OCI-LY7 (cell line): Measurements from ENCODE around the gene DYNC1I1. TPM values are rescaled to one million over a fixed set of nuclear protein-coding genes. Genes with fewer than 3 reads are reported as not detected.

Source experiments
- BruUV-seq: library from RNA; stranded (reverse); fragments of 400-500 nt; replicated peaks from 2 replicates; lab custom pipeline; 2021; lab: Mats Ljungman, UMichigan
- CTCF ChIA-PET: fragments of 300-600 bp; sonication (Branson Sonifier 250); formaldehyde crosslinking; loops from one replicate; lab custom pipeline; 2022; ENCODE audit warnings: antibody characterized with exemption; ENCODE audit not compliant: unreplicated experiment; lab: Charles Lee
- POLR2A ChIA-PET: fragments of 300-600 bp; sonication (Branson Sonifier 250); formaldehyde crosslinking; loops from one replicate; lab custom pipeline; 2022; ENCODE audit warnings: antibody characterized with exemption; lab: Charles Lee
- DNase-seq: peaks from one replicate; pipeline ENCODE4 v3.0.0-alpha.2; 2015; ENCODE audit warnings: low spot score
- H2AFZ ChIP-seq: fragments of 200-600 bp; sonication (generic), shearing (Covaris generic); 2 replicates; pipeline ENCODE4 v1.6.1; 2014; ENCODE audit warnings: mild to moderate bottlenecking, antibody characterized with exemption, low read length, moderate library complexity
- H3K27ac ChIP-seq: fragments of 200-600 bp; sonication (generic); 2 replicates; pipeline ENCODE4 v1.5.1; 2014; ENCODE audit warnings: mixed run types, low read depth, mild to moderate bottlenecking, moderate library complexity, low read length, inconsistent platforms; ENCODE audit not compliant: poor library complexity, severe bottlenecking
- H3K36me3 ChIP-seq: fragments of 200-600 bp; sonication (generic); 2 replicates; pipeline ENCODE4 v1.6.1; 2014; ENCODE audit warnings: mild to moderate bottlenecking, antibody characterized with exemption, low read length, moderate library complexity, mixed read lengths; ENCODE audit not compliant: insufficient read depth
- H3K4me1 ChIP-seq: fragments of 200-600 bp; sonication (generic); 2 replicates; pipeline ENCODE4 v1.5.1; 2014; ENCODE audit warnings: mild to moderate bottlenecking, low read length; ENCODE audit not compliant: insufficient read depth, poor library complexity, severe bottlenecking
- H3K4me2 ChIP-seq: fragments of 200-600 bp; sonication (generic); 2 replicates; pipeline ENCODE4 v1.6.1; 2014; ENCODE audit warnings: mild to moderate bottlenecking, low read length
- H3K4me3 ChIP-seq: fragments of 200-600 bp; sonication (generic); 2 replicates; pipeline ENCODE4 v1.5.1; 2014; ENCODE audit warnings: mild to moderate bottlenecking, low read depth, low read length; ENCODE audit not compliant: poor library complexity, severe bottlenecking
- H3K79me2 ChIP-seq: fragments of 200-600 bp; sonication (generic); 2 replicates; pipeline ENCODE4 v1.6.1; 2016; ENCODE audit warnings: low read depth, mild to moderate bottlenecking, low read length, moderate library complexity, mixed read lengths; ENCODE audit not compliant: insufficient read depth
- H3K9me2 ChIP-seq: fragments of 200-600 bp; sonication (generic); 2 replicates; pipeline ENCODE4 v1.6.1; 2016; ENCODE audit warnings: mild to moderate bottlenecking, low read length, mixed read lengths; ENCODE audit not compliant: insufficient read depth
- H3K9me3 ChIP-seq: fragments of 200-600 bp; sonication (generic); 2 replicates; pipeline ENCODE4 v1.6.1; 2014; ENCODE audit warnings: mild to moderate bottlenecking, mixed run types, low read length, mixed read lengths
- H4K20me1 ChIP-seq: fragments of 200-600 bp; sonication (generic); 2 replicates; pipeline ENCODE4 v1.6.1; 2014; ENCODE audit warnings: mild to moderate bottlenecking, antibody characterized with exemption, low read length, moderate library complexity, mixed read lengths; ENCODE audit not compliant: insufficient read depth
- CTCF ChIP-seq: fragments of 200-600 bp; sonication (generic); conservative IDR thresholded peaks from 2 replicates; pipeline ENCODE4 v1.5.1; 2014; ENCODE audit warnings: mild to moderate bottlenecking, antibody characterized with exemption, low read length, moderate library complexity, mixed read lengths
- EZH2phosphoT487 ChIP-seq: fragments of 200-600 bp; sonication (generic); IDR thresholded peaks from 2 replicates; pipeline ENCODE4 v1.6.1; 2018; ENCODE audit warnings: low read depth, borderline replicate concordance, mild to moderate bottlenecking, mixed run types, antibody characterized with exemption, low read length, moderate library complexity, mixed read lengths
- intact Hi-C: fragments of 100-400 bp; cut with micrococcal nuclease; formaldehyde crosslinking; loops from one replicate; pipeline ENCODE4 v1.10.0; 2022; ENCODE audit not compliant: unreplicated experiment
- total RNA-seq, 2 experiments: library from RNA; depleted of rRNA in 1 of 2; stranded (reverse); fragments of >200 nt in 1 of 2; shearing (Covaris generic) in 1 of 2; gene quantifications; 2 replicates each; pipeline ENCODE4 v1.2.3, GENCODE V29; 2014 to 2022

Gene DYNC1I1
- total RNA-seq, 2 experiments from 2014 or later = not detected

GRCh38 chr7:95993380-95993779 lies 221.0 kb downstream of the DYNC1I1 start:
- ChIA-PET POLR2A (no interaction called here), CTCF (no interaction called here)
- Histone ChIP-seq H3K9me2 (no peaks in the 10 kb centered on the region), H3K4me1 (no peaks in the 10 kb centered on the region), H3K9me3 (no peaks in the 10 kb centered on the region), H3K27ac (no peak overlapping the region), H3K4me3 (no peak overlapping the region), H3K79me2 (no peaks in the 10 kb centered on the region), H2AFZ (no peak overlapping the region), H4K20me1 (no peaks in the 10 kb centered on the region), H3K36me3 (no peaks in the 10 kb centered on the region), H3K4me2 (no peak overlapping the region)
- no peak for DNase-seq
- BruUV-seq = no TSS peak
- TF ChIP-seq CTCF = 0 out of 2 replicates have a peak, but pooled peaks have one; percentile 14
- no peak for TF ChIP-seq EZH2phosphoT487
- intact Hi-C loops = no loop called here

- no peak overlapping the region for H3K4me3 ChIP-seq
- intact Hi-C loops = no loop called here
- ChIA-PET CTCF (no interaction called here), POLR2A (no interaction called here)
- H3K36me3 ChIP-seq = no peaks in the 10 kb centered on the region
- no peaks in the 10 kb centered on the region for H3K9me2 ChIP-seq
- H3K4me1 ChIP-seq = no peaks in the 10 kb centered on the region
- no peaks in the 10 kb centered on the region for H4K20me1 ChIP-seq
- no peak overlapping the region for H3K4me2 ChIP-seq
- no TSS peak for BruUV-seq
- no peak overlapping the region for H3K27ac ChIP-seq
- TF ChIP-seq EZH2phosphoT487 = no peak
- TF ChIP-seq CTCF = no peak
- H3K79me2 ChIP-seq = no peaks in the 10 kb centered on the region
- no peaks in the 10 kb centered on the region for H3K9me3 ChIP-seq
- no peak for DNase-seq
- H2AFZ ChIP-seq = no peak overlapping the region
These were observed 223.8 kb downstream of the DYNC1I1 start for GRCh38 chr7:95996174-95996573.

GRCh38 chr7:95996886-95997285 lies 224.5 kb downstream of the DYNC1I1 start:
- no peaks in the 10 kb centered on the region for H3K9me2 ChIP-seq
- no peaks in the 10 kb centered on the region for H3K4me1 ChIP-seq
- H3K4me3 ChIP-seq = no peak overlapping the region
- no peak overlapping the region for H3K27ac ChIP-seq
- BruUV-seq = no TSS peak
- no peak overlapping the region for H2AFZ ChIP-seq
- ChIA-PET CTCF (no interaction called here), POLR2A (no interaction called here)
- intact Hi-C loops = no loop called here
- no peaks in the 10 kb centered on the region for H3K79me2 ChIP-seq
- no peaks in the 10 kb centered on the region for H4K20me1 ChIP-seq
- H3K4me2 ChIP-seq = no peak overlapping the region
- no peak for DNase-seq
- no peaks in the 10 kb centered on the region for H3K9me3 ChIP-seq
- H3K36me3 ChIP-seq = no peaks in the 10 kb centered on the region
- TF ChIP-seq CTCF (no peak), EZH2phosphoT487 (no peak)
